NCI-H446 (cell line): ENCODE measurements around the gene GRIN2C.

Experiments
- DNase-seq, 2 experiments: peaks; one replicate each; lab custom pipeline; 2025; lab: John Stamatoyannopoulos, UW

The GRIN2C gene

GRCh38 chr17:74800531-74800930, 59.2 kb downstream of the GRIN2C start:
- no peak for DNase-seq

DNA sequence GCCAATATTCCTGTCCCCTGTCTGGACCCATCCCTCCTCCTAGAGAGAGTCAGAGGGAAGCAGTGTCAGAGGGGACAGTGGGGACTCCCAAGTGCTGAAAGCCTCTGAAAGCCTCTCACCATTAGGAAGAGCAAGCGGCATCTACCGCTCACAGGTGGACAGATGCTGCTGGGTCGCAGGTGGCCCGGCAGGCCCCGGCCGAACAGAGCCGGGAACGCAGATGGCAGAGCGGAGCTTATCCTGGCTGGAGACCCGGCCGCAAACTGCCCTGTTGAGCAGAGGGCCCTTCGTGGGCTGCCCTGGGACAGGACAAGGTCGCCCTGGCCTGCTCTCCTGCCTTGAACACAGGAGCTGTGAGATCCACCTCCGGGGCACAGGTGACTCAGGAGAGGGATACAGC, 60.6 kb downstream of the GRIN2C start:
- DNase-seq: no peak

GRCh38 chr17:74798239-74798707, 61.4 kb downstream of the GRIN2C start:
- DNase-seq: no peak

DNA sequence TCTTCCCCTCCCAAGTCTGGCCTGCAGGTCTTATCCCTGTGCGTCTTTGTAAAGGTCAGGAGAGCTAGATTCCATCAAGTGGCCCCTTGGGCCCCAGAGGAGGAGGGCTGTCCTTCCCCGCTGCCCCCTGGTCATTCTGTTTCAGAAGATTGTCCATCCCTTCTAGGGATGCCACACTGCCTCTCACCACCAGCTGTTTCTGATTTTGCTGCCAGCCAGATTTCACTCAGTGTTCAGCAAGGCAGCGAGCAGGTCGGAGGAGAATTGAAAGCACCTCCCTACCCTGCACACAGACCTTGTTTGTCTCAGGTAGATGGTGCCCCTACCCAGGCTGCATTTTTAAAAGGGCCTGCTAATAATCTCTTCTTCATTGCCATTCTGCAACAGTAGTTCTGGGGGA, 61.9 kb downstream of the GRIN2C start:
- DNase-seq: no peak

DNA sequence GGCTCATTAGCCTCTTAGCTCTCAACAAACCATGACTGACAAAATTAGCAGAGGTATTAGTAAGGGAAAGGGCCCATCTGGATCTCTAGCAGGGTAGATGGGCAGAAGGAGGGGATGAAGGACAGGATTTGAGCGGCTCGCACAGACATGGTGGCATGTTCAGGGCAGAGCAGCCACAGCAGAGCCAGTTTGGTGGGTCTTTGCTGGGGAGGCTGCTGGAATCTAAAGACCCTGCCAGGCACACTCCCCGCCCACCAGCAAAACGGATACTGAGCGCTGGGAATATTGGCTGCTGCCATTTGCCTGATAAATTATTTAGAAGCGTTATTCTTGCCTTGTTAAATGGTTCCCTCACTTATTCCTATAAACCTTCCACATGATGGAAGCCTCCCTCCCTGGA, 62.8 kb downstream of the GRIN2C start:
- DNase-seq: no peak

GRCh38 chr17:74796211-74796610, 63.5 kb downstream of the GRIN2C start:
- no peak for DNase-seq

DNA sequence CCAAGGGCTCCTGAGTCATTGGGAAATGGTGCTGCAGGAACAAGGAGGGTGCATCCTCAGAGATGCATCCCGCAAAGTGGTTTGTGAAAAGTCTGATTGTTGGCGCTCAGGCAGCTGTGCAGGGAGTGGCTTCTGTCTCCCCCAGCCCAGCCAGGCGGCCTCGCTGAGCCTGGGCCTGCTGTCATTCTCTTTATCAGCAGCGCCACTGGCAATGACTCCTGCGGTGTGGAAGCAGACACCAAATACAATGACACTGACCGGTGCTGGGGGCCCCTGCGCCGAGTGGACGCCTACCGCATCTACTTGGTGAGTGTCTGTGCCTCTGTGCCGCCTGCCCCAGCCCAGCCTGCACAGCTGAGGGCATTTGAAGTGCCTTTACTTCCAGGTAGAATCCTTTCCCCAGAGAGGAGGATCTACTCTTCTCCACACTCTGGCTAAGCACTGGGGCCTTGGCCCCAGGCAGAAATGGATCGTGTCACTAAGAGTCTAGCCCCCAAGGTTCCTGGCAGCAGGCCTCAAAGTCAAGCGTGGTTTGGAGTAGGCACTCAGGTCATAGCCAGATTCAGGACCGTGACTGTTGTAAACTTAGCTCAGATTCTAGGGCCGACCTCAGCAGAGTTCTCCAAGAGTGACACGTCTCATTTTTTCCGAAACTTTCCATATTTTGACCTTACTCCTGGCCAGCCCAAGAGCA, 64.2 kb downstream of the GRIN2C start:
- DNase-seq: no peak

DNA sequence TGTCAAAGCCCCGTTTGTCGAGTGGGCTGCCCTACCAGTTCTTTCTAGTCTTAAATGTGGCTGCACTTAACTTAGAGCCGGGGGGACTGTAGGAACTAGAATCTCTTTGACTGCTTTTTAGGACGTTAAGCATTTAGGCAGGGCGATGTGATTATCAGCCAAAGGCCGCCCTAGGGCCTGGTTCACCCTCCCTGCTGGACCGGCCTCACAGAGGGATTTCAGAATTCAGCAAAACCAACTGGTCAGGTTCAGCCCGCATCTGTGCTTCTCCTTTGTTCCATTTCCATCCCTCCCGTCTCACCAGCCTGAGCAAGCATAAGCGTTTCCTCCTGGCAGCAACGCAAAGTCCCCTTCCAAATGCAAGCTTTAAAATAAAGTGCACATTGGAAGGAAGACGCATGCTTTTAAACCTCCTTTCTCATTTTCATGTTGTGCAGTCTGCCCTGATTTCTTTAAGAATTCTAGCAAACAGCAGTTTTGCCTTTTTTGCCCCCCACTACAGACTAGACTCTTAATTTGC, 67.0 kb downstream of the GRIN2C start:
- no peak for DNase-seq
